ENCODE data around the gene FMOD.
"Not testable (repeated sequence)": the region's sequence is repeated elsewhere in the genome, so short reads cannot be mapped to it uniquely, and the experiment has no call there.

Gene FMOD

GRCh38 chr1:203304919-203305808 is 45.8 kb downstream of the FMOD start, which contains the start of gene BTG2:
BTG2 (plus strand) TSS chr1:203305519; CDS start chr1:203305607, 88 bp downstream.
- DNase-seq = peak; percentile 92 to 99

GRCh38 chr1:203304391-203304918 is 46.5 kb downstream of the FMOD start:
- DNase-seq = no peak

- DNase-seq = no peak
Observed at GRCh38 chr1:203302894-203303293, 48.0 kb downstream of the FMOD start.

- no peak for DNase-seq
Observed at GRCh38 chr1:203302456-203302855, 48.5 kb downstream of the FMOD start.

- DNase-seq = no peak
Observed at GRCh38 chr1:203301331-203301668, 49.6 kb downstream of the FMOD start.

- no peak for DNase-seq
Observed at GRCh38 chr1:203300441-203301330, 50.2 kb downstream of the FMOD start.

GRCh38 chr1:203299719-203300429 is 51.0 kb downstream of the FMOD start:
- DNase-seq = not testable (repeated sequence)

- no peak for DNase-seq
Observed at GRCh38 chr1:203299169-203299568, 51.8 kb downstream of the FMOD start.

GRCh38 chr1:203296460-203297073 is 54.4 kb downstream of the FMOD start:
- no peak for DNase-seq

- no peak for DNase-seq
Observed at GRCh38 chr1:203295796-203296195, 55.1 kb downstream of the FMOD start.

- peak; percentile 55 to 84 for DNase-seq
Observed at GRCh38 chr1:203291201-203292096, 59.5 kb downstream of the FMOD start.
